ENCODE data around the gene TLE5. TPM values are rescaled to one million over a fixed set of nuclear protein-coding genes. Genes with fewer than 3 reads are reported as not detected.

TLE5 gene
- polyA plus RNA-seq, 1 donor (not counting 4 experiments of a cell fraction or from before 2014, with no cell fraction given): 249 TPM

DNA sequence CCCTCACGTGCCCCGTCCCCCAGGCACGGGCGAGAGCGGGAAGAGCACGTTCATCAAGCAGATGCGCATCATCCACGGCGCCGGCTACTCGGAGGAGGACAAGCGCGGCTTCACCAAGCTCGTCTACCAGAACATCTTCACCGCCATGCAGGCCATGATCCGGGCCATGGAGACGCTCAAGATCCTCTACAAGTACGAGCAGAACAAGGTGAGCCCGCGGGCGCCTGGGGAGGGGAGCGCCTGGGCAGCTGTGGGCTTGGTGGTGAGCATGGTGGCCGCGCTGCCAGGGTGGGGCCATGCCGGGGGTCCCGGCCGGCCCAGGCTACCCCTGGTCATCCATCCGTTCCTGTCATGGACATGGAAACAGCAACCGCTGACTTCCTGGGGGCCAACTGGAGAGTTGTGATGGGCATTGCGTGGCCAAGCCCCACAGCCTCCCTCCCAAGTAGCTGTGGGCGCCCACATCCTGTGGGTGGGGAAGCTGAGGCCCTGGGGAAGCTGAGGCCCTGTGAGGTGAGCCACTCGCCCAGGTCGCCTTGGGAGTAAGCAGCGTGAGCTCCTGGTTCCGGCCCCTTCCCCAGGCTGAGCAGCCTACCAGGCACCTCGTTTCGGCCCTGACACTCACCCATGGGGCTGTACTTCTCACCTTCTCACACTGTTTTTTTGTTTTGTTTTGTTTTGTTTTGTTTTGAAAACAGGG, 48.0 kb upstream of the TLE5 start:
- no peaks in the 10 kb centered on the region for H3K4me1 ChIP-seq (ENCODE audit: control insufficient read depth, extremely low read depth, insufficient read depth, low read length)
- dilution Hi-C loops (cut with MboI; ENCODE audit: extremely low pct_ligation_motif_present, low sequenced_read_pairs): no loop called here
- peaks cover 14% of the 10 kb centered on the region for H4K20me1 ChIP-seq (ENCODE audit: control insufficient read depth, extremely low read depth, insufficient read depth, low read length)

DNA sequence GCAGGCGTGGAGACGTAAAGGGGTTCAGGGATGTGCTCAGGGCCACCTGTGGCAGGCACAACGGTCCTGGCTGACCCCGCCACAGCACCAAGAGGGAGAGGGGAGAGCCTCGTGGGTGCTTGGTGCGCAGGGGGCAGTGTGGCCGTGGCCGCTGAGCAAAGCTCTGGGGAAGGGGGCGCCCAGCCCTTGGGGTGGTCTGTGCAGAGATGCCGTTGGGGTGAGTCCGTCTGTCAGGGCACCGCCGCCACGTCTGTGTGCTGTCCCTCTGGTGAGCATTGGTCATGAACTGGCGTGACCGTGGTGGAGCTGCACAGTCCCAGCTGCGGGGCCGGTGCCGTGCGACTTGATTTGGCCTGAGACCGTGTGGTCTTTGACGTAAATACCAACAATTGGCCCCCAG, 47.2 kb upstream of the TLE5 start:
- Histone ChIP-seq H3K9me3 (ENCODE audit: control insufficient read depth, low read depth, low read length) (no peaks in the 10 kb centered on the region), H3K4me1 (ENCODE audit: control insufficient read depth, extremely low read depth, insufficient read depth, low read length) (no peaks in the 10 kb centered on the region), H4K20me1 (ENCODE audit: control insufficient read depth, extremely low read depth, insufficient read depth, low read length) (peaks cover 14% of the 10 kb centered on the region), H3K9me1 (ENCODE audit: control insufficient read depth, extremely low read depth, insufficient read depth, low read length) (no peaks in the 10 kb centered on the region), H3K4me2 (ENCODE audit: control insufficient read depth, extremely low read depth, insufficient read depth, low read depth, low read length) (no peak overlapping the region), H3K27ac (ENCODE audit: control insufficient read depth, insufficient read depth, low read length) (no peak overlapping the region), H3K9ac (ENCODE audit: control insufficient read depth, extremely low read depth, insufficient read depth, low read length) (no peak overlapping the region), H3K27me3 (ENCODE audit: control insufficient read depth, extremely low read depth, insufficient read depth, low read length) (no peaks in the 10 kb centered on the region), H3K36me3 (ENCODE audit: control insufficient read depth in 2 of 2, extremely low read depth in 1 of 2, insufficient read depth in 2 of 2, low read length in 2 of 2) (peaks cover 8 to 22% of the 10 kb centered on the region in 2 experiments), H2AFZ (ENCODE audit: control insufficient read depth, low read length) (no peak overlapping the region), H3K4me3 (ENCODE audit: control insufficient read depth in 2 of 3, extremely low read depth in 1 of 3, insufficient read depth in 2 of 3, low read depth in 1 of 3, low read length in 3 of 3) (no peak overlapping the region), H3K79me2 (ENCODE audit: control insufficient read depth, insufficient read depth, low read length) (peaks cover 81% of the 10 kb centered on the region)
- FAIRE-seq: no peak
- dilution Hi-C loops (cut with MboI; ENCODE audit: extremely low pct_ligation_motif_present, low sequenced_read_pairs): no loop called here
- no peak for DNase-seq (ENCODE audit: low read depth, low spot score)
- TF ChIP-seq, protein P1, sequence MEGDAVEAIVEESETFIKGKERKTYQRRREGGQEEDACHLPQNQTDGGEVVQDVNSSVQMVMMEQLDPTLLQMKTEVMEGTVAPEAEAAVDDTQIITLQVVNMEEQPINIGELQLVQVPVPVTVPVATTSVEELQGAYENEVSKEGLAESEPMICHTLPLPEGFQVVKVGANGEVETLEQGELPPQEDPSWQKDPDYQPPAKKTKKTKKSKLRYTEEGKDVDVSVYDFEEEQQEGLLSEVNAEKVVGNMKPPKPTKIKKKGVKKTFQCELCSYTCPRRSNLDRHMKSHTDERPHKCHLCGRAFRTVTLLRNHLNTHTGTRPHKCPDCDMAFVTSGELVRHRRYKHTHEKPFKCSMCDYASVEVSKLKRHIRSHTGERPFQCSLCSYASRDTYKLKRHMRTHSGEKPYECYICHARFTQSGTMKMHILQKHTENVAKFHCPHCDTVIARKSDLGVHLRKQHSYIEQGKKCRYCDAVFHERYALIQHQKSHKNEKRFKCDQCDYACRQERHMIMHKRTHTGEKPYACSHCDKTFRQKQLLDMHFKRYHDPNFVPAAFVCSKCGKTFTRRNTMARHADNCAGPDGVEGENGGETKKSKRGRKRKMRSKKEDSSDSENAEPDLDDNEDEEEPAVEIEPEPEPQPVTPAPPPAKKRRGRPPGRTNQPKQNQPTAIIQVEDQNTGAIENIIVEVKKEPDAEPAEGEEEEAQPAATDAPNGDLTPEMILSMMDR (optimal IDR thresholded peaks at IDR 0.05 in 1 of 3, IDR thresholded peaks at IDR 0.05 in 1 of 3, conservative IDR thresholded peaks at IDR 0.05 in 1 of 3; ENCODE audit: extremely low read depth in 1 of 3, insufficient read depth in 2 of 3, low read length in 3 of 3): no peak
- no peak for TF ChIP-seq EZH2 (IDR thresholded peaks at IDR 0.05; ENCODE audit: low read length)

More for the DNA sequence above, 48.0 kb upstream of the TLE5 start:
- Histone ChIP-seq H3K4me3 (ENCODE audit: control insufficient read depth in 2 of 3, extremely low read depth in 1 of 3, insufficient read depth in 2 of 3, low read depth in 1 of 3, low read length in 3 of 3) (no peak overlapping the region), H3K36me3 (ENCODE audit: control insufficient read depth in 2 of 2, extremely low read depth in 1 of 2, insufficient read depth in 2 of 2, low read length in 2 of 2) (peaks cover 11 to 22% of the 10 kb centered on the region in 2 experiments), H3K79me2 (ENCODE audit: control insufficient read depth, insufficient read depth, low read length) (peaks cover 73% of the 10 kb centered on the region), H3K9me3 (ENCODE audit: control insufficient read depth, low read depth, low read length) (no peaks in the 10 kb centered on the region), H3K27ac (ENCODE audit: control insufficient read depth, insufficient read depth, low read length) (no peak overlapping the region), H3K27me3 (ENCODE audit: control insufficient read depth, extremely low read depth, insufficient read depth, low read length) (no peaks in the 10 kb centered on the region), H3K9me1 (ENCODE audit: control insufficient read depth, extremely low read depth, insufficient read depth, low read length) (no peaks in the 10 kb centered on the region), H2AFZ (ENCODE audit: control insufficient read depth, low read length) (no peak overlapping the region), H3K9ac (ENCODE audit: control insufficient read depth, extremely low read depth, insufficient read depth, low read length) (no peak overlapping the region), H3K4me2 (ENCODE audit: control insufficient read depth, extremely low read depth, insufficient read depth, low read depth, low read length) (no peak overlapping the region)
- TF ChIP-seq, protein P1 (optimal IDR thresholded peaks at IDR 0.05 in 1 of 3, IDR thresholded peaks at IDR 0.05 in 1 of 3, conservative IDR thresholded peaks at IDR 0.05 in 1 of 3; ENCODE audit: extremely low read depth in 1 of 3, insufficient read depth in 2 of 3, low read length in 3 of 3): no peak
- no peak for TF ChIP-seq EZH2 (IDR thresholded peaks at IDR 0.05; ENCODE audit: low read length)
- no peak for FAIRE-seq
- DNase-seq (ENCODE audit: low read depth, low spot score): no peak

Data from keratinocyte (primary cell).